RWPE2 (cell line): ENCODE results near the gene CHI3L2.

Experiments
- ATAC-seq: fragments of 200-7000 bp; cut with Tn5 transposase; 3 replicates; pipeline ENCODE4 v1.9.1; 2021; ENCODE audit warnings: low read depth
- DNase-seq: peaks from one replicate; pipeline ENCODE4 v3.0.0-alpha.2; 2020; ENCODE audit warnings: low spot score
- H3K27ac ChIP-seq: fragments of 450-650 bp; 2 replicates; pipeline ENCODE4 v1.5.1; 2017; ENCODE audit warnings: mild to moderate bottlenecking; ENCODE audit not compliant: poor library complexity, severe bottlenecking
- H3K27me3 ChIP-seq: fragments of 250-450 bp; sonication (Bioruptor Pico); 2 replicates; pipeline ENCODE4 v1.5.1; 2021; ENCODE audit warnings: mild to moderate bottlenecking, moderate library complexity; ENCODE audit not compliant: insufficient read depth, poor library complexity, severe bottlenecking
- H3K36me3 ChIP-seq: fragments of 250-450 bp; sonication (Bioruptor Pico); 2 replicates; pipeline ENCODE4 v1.5.1; 2020; ENCODE audit warnings: low read depth, mild to moderate bottlenecking, moderate library complexity
- H3K4me1 ChIP-seq: fragments of 250-450 bp; sonication (Bioruptor Pico); 2 replicates; pipeline ENCODE4 v1.5.1; 2021; ENCODE audit warnings: mild to moderate bottlenecking, moderate library complexity; ENCODE audit not compliant: insufficient read depth, poor library complexity, severe bottlenecking
- H3K4me3 ChIP-seq: fragments of 250-450 bp; sonication (Bioruptor Pico); 2 replicates; pipeline ENCODE4 v1.5.1; 2021; ENCODE audit warnings: mild to moderate bottlenecking, moderate library complexity; ENCODE audit not compliant: severe bottlenecking
- H3K9me3 ChIP-seq: fragments of 250-450 bp; sonication (Bioruptor Pico); 2 replicates; pipeline ENCODE4 v1.5.1; 2021; ENCODE audit warnings: mild to moderate bottlenecking, moderate library complexity; ENCODE audit not compliant: severe bottlenecking
- CTCF ChIP-seq: fragments of 450-650 bp; IDR thresholded peaks from one replicate; pipeline ENCODE4 v1.5.1; 2017; ENCODE audit warnings: mild to moderate bottlenecking, moderate library complexity; ENCODE audit not compliant: poor library complexity, severe bottlenecking

The CHI3L2 gene

GRCh38 chr1:111198836-111199235 is 28.7 kb upstream of the CHI3L2 start:
- no peak overlapping the region for H3K27ac ChIP-seq
- DNase-seq (no peak), ATAC-seq (no peak)
- TF ChIP-seq CTCF, result no peak
- H3K36me3 ChIP-seq, result peaks cover 18% of the 10 kb centered on the region
- peaks cover 16% of the 10 kb centered on the region for H3K4me1 ChIP-seq
- no peaks in the 10 kb centered on the region for H3K27me3 ChIP-seq
- no peak overlapping the region for H3K4me3 ChIP-seq
- no peaks in the 10 kb centered on the region for H3K9me3 ChIP-seq

- H3K4me3 ChIP-seq, result no peak overlapping the region
- TF ChIP-seq CTCF, result no peak
These were observed 28.2 kb upstream of the CHI3L2 start for GRCh38 chr1:111199329-111199728.

GRCh38 chr1:111199881-111200801 is 27.4 kb upstream of the CHI3L2 start, which contains the start of gene DENND2D:
DENND2D (minus strand) TSS chr1:111200646; CDS start chr1:111200459, 187 bp downstream.
- H3K27ac ChIP-seq, result no peak within 1 kb of the TSS
- H3K4me3 ChIP-seq, result no peak within 1 kb of the TSS
- DNase-seq (no peak), ATAC-seq (no peak)
- H3K36me3 ChIP-seq, result peaks cover 18% of the 10 kb centered on the region
- H3K4me1 ChIP-seq, result peaks cover 16% of the 10 kb centered on the region
- TF ChIP-seq CTCF, result no peak
- H3K27me3 ChIP-seq, result no peaks in the 10 kb centered on the region
- H3K9me3 ChIP-seq, result no peaks in the 10 kb centered on the region

More at GRCh38 chr1:111199329-111199728, 28.2 kb upstream of the CHI3L2 start:
- H3K36me3 ChIP-seq, result peaks cover 18% of the 10 kb centered on the region
- no peaks in the 10 kb centered on the region for H3K27me3 ChIP-seq
- no peak for DNase-seq
- no peak for ATAC-seq
- H3K9me3 ChIP-seq, result no peaks in the 10 kb centered on the region
- H3K4me1 ChIP-seq, result peaks cover 16% of the 10 kb centered on the region
- H3K27ac ChIP-seq, result no peak overlapping the region

GRCh38 chr1:111200802-111201161 is 26.7 kb upstream of the CHI3L2 start:
- no peak overlapping the region for H3K27ac ChIP-seq

More at GRCh38 chr1:111200802-111201161, 26.7 kb upstream of the CHI3L2 start:
- H3K27me3 ChIP-seq, result no peaks in the 10 kb centered on the region
- H3K36me3 ChIP-seq, result peaks cover 12% of the 10 kb centered on the region
- H3K4me1 ChIP-seq, result peaks cover 16% of the 10 kb centered on the region
- no peaks in the 10 kb centered on the region for H3K9me3 ChIP-seq
- no peak for TF ChIP-seq CTCF
- no peak for DNase-seq
- no peak overlapping the region for H3K4me3 ChIP-seq
- no peak for ATAC-seq
